ENCODE data around the gene ABCD2.

- TF ChIP-seq, protein P1, sequence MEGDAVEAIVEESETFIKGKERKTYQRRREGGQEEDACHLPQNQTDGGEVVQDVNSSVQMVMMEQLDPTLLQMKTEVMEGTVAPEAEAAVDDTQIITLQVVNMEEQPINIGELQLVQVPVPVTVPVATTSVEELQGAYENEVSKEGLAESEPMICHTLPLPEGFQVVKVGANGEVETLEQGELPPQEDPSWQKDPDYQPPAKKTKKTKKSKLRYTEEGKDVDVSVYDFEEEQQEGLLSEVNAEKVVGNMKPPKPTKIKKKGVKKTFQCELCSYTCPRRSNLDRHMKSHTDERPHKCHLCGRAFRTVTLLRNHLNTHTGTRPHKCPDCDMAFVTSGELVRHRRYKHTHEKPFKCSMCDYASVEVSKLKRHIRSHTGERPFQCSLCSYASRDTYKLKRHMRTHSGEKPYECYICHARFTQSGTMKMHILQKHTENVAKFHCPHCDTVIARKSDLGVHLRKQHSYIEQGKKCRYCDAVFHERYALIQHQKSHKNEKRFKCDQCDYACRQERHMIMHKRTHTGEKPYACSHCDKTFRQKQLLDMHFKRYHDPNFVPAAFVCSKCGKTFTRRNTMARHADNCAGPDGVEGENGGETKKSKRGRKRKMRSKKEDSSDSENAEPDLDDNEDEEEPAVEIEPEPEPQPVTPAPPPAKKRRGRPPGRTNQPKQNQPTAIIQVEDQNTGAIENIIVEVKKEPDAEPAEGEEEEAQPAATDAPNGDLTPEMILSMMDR (IDR thresholded peaks at IDR 0.05; ENCODE audit: borderline replicate concordance, extremely low read depth, low read length, poor library complexity, severe bottlenecking): no peak
- TF ChIP-seq EZH2 (IDR thresholded peaks at IDR 0.05; ENCODE audit: borderline replicate concordance, low read depth, low read length, severe bottlenecking): no peak
Measured at GRCh38 chr12:39620659-39621658, 1.4 kb upstream of the ABCD2 start.

Measured in DND-41 (cell line).